KMS-11 (cell line): ENCODE measurements around the gene PTPN7.

Experiments
- H2AFZ ChIP-seq: fragments of 200-600 bp; sonication (generic); 2 replicates; pipeline ENCODE4 v1.6.1; 2016; ENCODE audit warnings: antibody characterized with exemption, mixed run types, low read depth
- H3K27ac ChIP-seq: fragments of 200-600 bp; sonication (generic); 2 replicates; pipeline ENCODE4 v1.6.1; 2016; ENCODE audit warnings: mild to moderate bottlenecking, mixed run types
- H3K27me3 ChIP-seq: fragments of 200-600 bp; sonication (generic); 2 replicates; pipeline ENCODE4 v1.6.1; 2017; ENCODE audit warnings: mild to moderate bottlenecking, low read depth, mixed run types, moderate library complexity; ENCODE audit not compliant: insufficient read depth
- H3K36me3 ChIP-seq: fragments of 200-600 bp; sonication (generic); 2 replicates; pipeline ENCODE4 v1.6.1; 2017; ENCODE audit warnings: mild to moderate bottlenecking, mixed run types; ENCODE audit not compliant: insufficient read depth
- H3K4me1 ChIP-seq: fragments of 200-600 bp; sonication (generic); 2 replicates; pipeline ENCODE4 v1.6.1; 2016; ENCODE audit warnings: mild to moderate bottlenecking, low read depth, mixed run types; ENCODE audit not compliant: poor library complexity, severe bottlenecking
- H3K4me2 ChIP-seq: fragments of 200-600 bp; sonication (generic); 2 replicates; pipeline ENCODE4 v1.7.0; 2016; ENCODE audit warnings: mild to moderate bottlenecking, mixed run types
- H3K4me3 ChIP-seq: fragments of 200-600 bp; sonication (generic); IDR thresholded peaks from 2 replicates; pipeline ENCODE4 v1.6.1; 2017; ENCODE audit warnings: low read depth, low read length, mixed read lengths; ENCODE audit not compliant: insufficient read depth
- H3K79me2 ChIP-seq: fragments of 200-600 bp; sonication (generic); 2 replicates; pipeline ENCODE4 v1.6.1; 2016; ENCODE audit warnings: low read depth, mixed run types; ENCODE audit not compliant: insufficient read depth
- H3K9ac ChIP-seq: fragments of 200-600 bp; sonication (generic); 2 replicates; pipeline ENCODE4 v1.6.1; 2016; ENCODE audit warnings: mild to moderate bottlenecking, mixed run types
- H4K20me1 ChIP-seq: fragments of 200-600 bp; sonication (generic); 2 replicates; pipeline ENCODE4 v1.6.1; 2016; ENCODE audit warnings: mild to moderate bottlenecking, mixed run types; ENCODE audit not compliant: insufficient read depth
- CTCF ChIP-seq: fragments of 200-600 bp; sonication (generic); conservative IDR thresholded peaks from 2 replicates; pipeline ENCODE4 v1.6.1; 2017; ENCODE audit warnings: low read depth, mild to moderate bottlenecking, antibody characterized with exemption, low read length, moderate library complexity, mixed read lengths

The PTPN7 gene

GRCh38 chr1:202122639-202123335 lies 37.6 kb downstream of the PTPN7 start, which contains the start of gene GPR37L1:
Gene GPR37L1, plus strand, starts transcription at chr1:202122917. Its CDS starts 47 bp downstream, at chr1:202122964.
- Histone ChIP-seq H3K27ac (no peak within 1 kb of the TSS), H3K4me3 (no peak within 1 kb of the TSS), H3K27me3 (peaks cover 12% of the 10 kb centered on the region; the same call in 1 of the 2 replicates), H3K9ac (no peak within 1 kb of the TSS), H4K20me1 (no peaks in the 10 kb centered on the region), H3K36me3 (no peaks in the 10 kb centered on the region), H2AFZ (no peak within 1 kb of the TSS), H3K4me1 (peaks cover 4% of the 10 kb centered on the region), H3K4me2 (no peak within 1 kb of the TSS), H3K79me2 (no peaks in the 10 kb centered on the region)
- no peak for TF ChIP-seq CTCF

- Histone ChIP-seq H3K9ac (no peak overlapping the region), H2AFZ (no peak overlapping the region), H3K4me1 (peaks cover 4% of the 10 kb centered on the region), H3K4me3 (no peak overlapping the region), H3K36me3 (no peaks in the 10 kb centered on the region), H4K20me1 (no peaks in the 10 kb centered on the region), H3K27ac (no peak overlapping the region), H3K4me2 (no peak overlapping the region), H3K79me2 (no peaks in the 10 kb centered on the region), H3K27me3 (peaks cover 12% of the 10 kb centered on the region; the same call in 1 of the 2 replicates)
- no peak for TF ChIP-seq CTCF
These were observed 39.4 kb downstream of the PTPN7 start for GRCh38 chr1:202121006-202121405.

GRCh38 chr1:202117898-202118371 lies 42.5 kb downstream of the PTPN7 start:
- Histone ChIP-seq H3K4me3 (no peak overlapping the region), H3K4me1 (peaks cover 30% of the 10 kb centered on the region), H2AFZ (no peak overlapping the region), H3K79me2 (no peaks in the 10 kb centered on the region), H3K36me3 (no peaks in the 10 kb centered on the region), H3K27ac (no peak overlapping the region), H3K9ac (no peak overlapping the region), H3K27me3 (no peaks in the 10 kb centered on the region), H3K4me2 (no peak overlapping the region), H4K20me1 (no peaks in the 10 kb centered on the region)
- no peak for TF ChIP-seq CTCF

GRCh38 chr1:202116287-202116686 lies 44.1 kb downstream of the PTPN7 start:
- Histone ChIP-seq H3K79me2 (no peaks in the 10 kb centered on the region), H3K36me3 (no peaks in the 10 kb centered on the region), H3K4me1 (peaks cover 32% of the 10 kb centered on the region), H3K27ac (no peak overlapping the region), H3K4me3 (no peak overlapping the region), H3K4me2 (no peak overlapping the region), H4K20me1 (no peaks in the 10 kb centered on the region), H2AFZ (no peak overlapping the region), H3K9ac (no peak overlapping the region), H3K27me3 (no peaks in the 10 kb centered on the region)
- no peak for TF ChIP-seq CTCF
